Activated effector memory CD4-positive, alpha-beta T cell treated with Interleukin-2 at 50 U/mL for 16 hours (primary cell): ENCODE results near the gene TLR9.

ENCODE experiments used
- DNase-seq: peaks from one replicate; pipeline ENCODE4 v3.0.0-alpha.2; 2020

The TLR9 gene

GRCh38 chr3:52231502-52232278, 6.2 kb upstream of the TLR9 start:
- peak; percentile 76 for DNase-seq

DNA sequence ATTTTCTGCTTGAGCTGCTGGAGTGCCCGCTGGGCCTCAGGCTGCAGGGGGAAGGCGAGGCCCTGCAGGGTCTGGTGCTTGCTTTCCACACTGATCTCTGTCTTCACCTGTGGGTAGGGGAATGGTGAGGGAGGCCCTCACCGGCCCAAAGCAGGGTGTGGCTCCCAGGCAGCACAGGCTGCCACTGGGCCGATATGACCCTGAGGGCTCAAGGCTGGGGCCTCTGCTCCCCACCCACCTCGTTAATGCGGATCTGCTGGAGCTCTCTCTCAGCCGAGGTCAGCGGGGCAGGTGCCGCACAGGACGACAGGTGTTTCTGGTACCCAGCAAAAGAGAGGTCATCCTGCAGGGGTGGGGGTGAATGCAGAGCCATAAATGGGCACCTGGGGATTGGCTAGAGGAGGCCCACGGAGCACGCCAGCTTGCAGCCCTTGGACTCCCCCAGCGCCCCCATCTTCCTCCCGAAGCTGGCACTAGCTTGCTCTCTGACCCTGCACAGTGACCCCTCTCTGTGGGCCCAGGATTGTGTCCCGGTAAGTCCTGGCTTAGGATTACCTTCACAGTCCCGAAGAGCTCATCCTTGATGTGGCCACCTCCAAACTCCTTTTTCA, 5.5 kb upstream of the TLR9 start:
- DNase-seq = no peak

DNA sequence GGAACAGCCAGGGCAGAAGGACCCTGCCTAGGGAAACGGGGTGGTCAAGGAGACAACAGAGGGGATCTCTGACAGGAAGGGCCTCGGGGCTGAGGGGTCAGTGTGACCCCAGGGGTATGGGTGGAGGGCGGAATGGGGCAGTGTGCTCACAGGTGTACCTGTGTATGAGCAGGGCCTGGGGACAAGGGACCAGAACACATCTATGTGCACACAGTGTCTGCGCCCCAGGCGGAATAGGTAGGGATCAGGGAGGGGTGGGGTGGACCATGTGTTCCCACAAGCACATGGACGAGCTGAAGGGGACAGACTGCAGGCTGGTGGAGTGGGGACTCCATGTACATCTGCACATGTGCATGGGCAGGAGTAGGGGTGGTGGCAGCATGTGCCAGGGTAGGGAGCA, 5.0 kb upstream of the TLR9 start:
- no peak for DNase-seq

GRCh38 chr3:52229656-52230055, 4.2 kb upstream of the TLR9 start:
- DNase-seq = no peak

GRCh38 chr3:52228751-52229291, 3.4 kb upstream of the TLR9 start:
- no peak for DNase-seq

- DNase-seq = no peak
Observed at GRCh38 chr3:52228266-52228665, 2.8 kb upstream of the TLR9 start.

GRCh38 chr3:52227766-52228165, 2.3 kb upstream of the TLR9 start:
- DNase-seq = no peak

GRCh38 chr3:52227117-52227516, 1.7 kb upstream of the TLR9 start:
- no peak for DNase-seq

DNA sequence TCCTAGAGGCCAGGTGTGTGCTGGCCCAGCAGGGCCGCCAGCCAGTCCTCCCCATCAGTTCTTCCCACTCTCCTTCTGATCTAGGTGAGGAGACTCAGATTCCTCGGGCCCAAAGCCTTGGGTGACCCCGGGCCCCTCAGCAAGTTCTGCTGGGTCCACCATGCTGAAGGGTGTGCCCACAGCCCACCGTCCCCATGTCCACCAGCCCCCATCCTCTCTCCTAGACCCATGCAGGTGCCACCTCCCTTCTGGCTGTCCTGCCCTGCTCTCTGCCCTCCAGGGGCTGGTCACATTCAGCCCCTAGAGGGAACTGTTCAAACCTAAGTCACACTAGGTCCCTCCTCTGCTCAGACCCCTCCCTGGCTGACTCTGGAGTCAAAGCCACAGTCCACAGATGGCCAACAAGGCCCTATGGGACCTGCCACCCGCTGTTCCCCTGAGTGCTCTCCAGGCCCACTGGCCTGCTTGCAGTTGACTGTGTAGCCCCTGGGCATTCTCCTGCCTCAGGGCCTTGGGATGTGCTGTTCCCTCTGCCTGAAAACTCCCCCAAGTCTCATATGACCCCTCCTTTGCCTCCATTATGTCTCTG, 878 bp upstream of the TLR9 start:
- no peak for DNase-seq

GRCh38 chr3:52223449-52224408, 1.7 kb downstream of the TLR9 start:
- no peak for DNase-seq

DNA sequence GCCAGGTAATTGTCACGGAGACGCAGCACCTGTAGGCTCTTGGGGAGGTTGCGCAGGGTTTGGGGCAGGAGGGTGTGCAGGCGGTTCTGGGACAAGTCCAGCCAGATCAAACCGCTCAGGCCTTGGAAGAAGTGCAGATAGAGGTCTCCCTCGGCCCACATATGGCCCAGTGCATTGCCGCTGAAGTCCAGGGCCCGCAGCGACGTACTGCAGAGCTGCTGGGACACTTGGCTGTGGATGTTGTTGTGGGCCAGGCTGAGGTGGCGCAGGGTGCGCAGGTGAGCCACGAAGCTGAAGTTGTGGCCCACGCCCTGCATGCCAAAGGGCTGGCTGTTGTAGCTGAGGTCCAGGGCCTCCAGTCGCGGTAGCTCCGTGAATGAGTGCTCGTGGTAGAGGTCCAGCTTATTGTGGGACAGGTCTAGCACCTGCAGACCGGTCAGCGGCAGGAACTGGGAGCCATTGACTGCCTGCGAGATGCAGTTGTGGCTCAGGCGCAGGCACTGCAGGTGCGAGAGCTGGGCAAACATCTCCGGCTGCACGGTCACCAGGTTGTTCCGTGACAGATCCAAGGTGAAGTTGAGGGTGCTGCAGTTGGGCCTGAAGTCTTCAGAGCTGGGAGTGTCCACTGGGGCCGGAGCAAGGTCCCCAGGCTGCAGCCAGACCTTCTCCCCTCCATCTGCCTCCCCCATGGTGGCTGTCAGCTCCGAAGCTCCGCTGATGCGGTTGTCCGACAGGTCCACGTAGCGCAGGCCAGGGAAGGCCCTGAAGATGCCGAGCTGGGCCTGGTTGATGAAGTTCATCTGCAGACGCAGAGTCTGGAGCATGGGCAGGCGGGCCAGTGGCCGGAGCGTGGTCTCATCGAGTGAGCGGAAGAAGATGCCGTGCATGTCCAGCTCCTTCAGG, 2.9 kb downstream of the TLR9 start:
- DNase-seq = no peak

GRCh38 chr3:52221563-52222318, 3.7 kb downstream of the TLR9 start:
- peak; percentile 70 for DNase-seq

DNA sequence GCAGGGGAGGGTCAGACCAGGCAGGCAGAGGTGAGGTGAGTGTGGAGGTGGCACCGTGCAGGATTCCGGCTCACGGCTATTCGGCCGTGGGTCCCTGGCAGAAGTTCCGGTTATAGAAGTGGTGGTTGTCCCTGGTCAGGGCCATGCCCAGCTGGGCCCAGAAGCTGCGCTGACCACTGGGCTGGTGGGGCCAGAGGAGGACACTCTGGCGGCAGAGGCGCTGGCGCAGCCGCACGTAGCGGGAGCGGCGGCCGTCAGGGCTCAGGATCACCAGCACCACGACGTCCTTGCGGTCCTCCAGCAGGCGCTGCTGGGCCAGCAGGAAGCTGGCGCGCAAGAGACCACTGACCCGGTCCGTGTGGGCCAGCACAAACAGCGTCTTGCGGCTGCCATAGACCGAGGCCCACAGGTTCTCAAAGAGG, 4.3 kb downstream of the TLR9 start:
- DNase-seq = no peak

DNA sequence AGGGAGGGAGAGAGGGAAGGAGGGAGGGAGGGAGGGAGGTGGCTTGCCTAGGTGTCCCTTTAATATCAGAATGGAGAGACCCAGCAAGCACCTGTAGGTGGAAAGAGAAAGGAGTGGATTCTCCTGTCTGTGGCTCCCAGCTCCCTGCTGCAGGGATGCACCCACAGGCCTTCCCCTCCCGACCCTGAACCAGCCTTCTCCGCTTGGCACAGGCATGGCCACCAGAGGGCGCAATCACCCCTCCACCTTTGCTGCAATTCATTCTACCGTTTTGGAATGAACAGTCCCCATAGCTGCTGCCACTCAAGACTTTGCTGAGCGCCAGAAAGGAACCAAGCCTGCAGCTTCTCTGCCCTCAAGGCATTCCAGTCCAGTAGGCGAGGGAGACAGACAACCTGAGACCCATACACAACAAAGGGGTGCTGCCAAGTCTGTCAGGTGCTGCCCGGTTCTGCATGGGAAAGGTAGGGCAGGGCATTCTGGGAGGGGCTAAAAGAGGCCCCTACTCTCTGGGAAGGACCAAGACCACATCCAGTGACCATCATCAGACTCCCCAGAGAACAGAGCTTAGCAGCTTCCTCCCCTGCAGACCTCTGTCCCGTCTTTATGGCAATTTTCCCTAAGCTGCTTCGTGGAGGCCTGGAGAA, 4.9 kb downstream of the TLR9 start:
- DNase-seq = peak; percentile 80

DNA sequence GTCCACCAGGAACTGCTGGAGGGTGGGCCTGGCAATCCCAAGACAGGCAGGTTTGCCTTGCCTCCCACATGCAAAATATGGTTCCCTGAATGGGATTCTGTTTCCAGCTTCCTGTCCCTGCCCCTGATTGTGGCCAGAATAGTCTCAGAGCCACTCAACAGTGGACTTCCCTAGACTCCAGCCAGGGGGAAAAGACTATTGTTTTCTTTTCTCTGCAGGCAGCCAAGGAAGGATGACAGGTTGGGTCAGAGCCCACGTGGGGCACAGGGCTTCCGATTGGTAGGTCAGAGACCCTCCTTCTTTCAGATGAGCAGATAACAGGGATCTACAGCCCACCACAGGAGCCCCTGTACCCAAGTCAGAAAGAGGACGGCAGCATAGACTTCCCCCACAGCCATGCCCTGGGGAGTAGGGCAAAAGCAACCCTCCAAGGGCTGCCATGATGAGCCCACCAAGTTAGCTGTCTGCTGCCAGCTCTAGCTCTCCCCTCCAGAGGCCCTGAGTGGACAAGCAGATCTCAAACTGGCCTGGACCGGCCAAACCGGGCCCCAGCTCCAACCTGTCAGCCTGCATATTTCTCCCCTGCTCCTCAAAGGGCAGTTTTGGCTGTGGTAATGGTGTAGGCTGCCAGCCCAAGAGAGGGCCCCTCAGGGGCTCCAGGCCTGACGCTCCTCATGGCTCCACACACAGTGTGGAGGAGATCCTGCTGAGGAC, 6.4 kb downstream of the TLR9 start:
- no peak for DNase-seq

DNA sequence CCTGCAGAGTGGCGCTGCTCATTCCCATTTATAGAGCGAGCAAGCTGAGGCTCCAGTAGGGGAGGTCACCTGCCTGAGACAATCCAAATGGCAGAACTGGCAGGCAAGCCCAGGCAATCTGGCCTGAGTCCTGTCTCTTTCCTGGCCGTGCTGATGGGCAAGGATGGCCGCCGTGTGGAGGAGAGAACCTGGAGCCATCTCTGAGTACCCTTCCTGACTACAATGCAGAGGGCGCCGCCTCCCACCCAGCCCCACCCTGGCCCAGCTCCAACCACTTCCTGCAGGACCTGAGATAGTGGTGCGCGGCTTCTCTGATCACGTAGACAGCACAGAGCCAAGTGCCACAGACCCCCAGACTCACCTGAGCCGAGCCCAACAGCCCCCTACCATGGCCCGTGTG, 7.0 kb downstream of the TLR9 start:
- peak; percentile 29 for DNase-seq

DNA sequence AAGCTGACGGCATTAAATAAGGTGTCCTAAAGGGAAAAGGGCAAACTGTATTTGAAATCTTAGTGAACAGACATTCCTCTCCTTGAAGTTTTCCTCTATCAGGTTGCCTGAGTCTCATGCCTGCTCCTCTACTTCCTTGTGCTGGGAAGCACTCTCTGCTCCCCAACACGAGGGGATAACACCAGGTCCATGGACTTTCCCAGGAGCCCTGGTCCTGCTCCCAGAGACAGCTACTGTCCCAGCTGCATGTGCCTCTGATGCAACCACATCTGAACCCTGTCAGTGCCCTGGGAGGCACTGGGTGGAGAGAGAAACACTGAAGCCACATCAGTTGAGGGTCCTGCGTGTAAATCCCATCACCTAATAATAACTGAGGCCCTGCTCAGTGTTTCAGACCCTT, 7.4 kb downstream of the TLR9 start:
- DNase-seq = no peak

DNA sequence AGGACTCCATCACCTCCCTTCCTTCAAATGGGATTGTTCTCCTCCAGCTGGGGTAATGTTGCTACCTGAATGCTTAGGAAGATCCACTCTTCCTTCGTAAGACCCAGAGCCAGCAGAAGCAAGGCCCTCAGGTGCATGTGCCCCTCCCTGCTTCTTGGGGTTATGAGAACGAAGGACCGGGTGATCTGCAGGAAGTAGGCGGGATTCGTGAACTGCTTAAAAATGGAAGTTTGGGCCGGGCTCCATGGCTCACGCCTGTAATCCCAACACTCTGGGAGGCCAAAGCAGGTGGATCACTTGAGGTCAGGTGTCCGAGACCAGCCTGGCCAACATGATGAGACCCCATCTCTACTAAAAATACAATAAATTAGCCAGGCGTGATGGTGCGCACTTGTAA, 8.0 kb downstream of the TLR9 start:
- no peak for DNase-seq

DNA sequence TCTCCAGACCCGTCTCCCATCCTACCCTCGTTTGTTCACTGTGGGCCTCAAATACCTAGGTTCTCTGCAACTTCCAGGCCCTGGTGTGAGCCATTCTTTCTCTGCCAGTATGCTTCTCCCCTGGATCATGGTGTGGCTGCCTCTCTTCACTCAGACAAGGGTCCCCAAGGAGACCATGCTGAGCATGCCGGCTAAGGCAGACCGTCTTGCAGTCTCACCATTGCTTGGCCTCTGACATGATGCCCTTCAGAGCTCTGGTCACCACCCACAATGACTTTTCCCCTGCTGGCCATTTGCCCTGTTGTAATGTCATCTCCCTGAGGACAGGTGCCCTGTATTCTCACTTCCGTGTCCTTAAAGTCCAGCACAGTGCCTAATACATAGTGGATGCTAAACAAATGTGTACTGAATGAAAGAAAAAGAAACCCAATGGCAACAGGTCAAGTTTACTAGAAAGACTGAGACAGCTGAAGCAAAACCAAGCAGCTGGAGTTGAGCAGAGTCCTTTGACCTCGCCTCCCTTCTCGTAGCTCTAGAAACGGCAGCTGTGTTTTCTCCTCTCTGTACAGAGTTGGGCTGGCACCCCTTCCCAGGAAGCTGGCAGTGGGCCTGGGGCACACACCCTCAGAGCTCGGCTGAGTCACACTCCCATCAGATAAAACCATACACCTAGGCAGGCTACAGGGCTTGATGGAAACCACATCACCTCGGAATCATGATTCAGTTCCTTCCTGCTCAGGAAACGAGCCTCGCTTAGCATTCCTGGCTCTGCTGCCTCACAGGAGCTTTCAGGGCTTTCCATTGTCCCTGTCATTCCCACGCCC, 8.6 kb downstream of the TLR9 start:
- DNase-seq = peak; percentile 65
